Measurements from ENCODE around the gene CHST13.

Gene CHST13

GRCh38 chr3:126508564-126508964, 15.4 kb upstream of the CHST13 start:
- in situ Hi-C loops (cut with MboI; ENCODE audit: low sequenced_read_pairs): no loop called here

- in situ Hi-C loops (cut with MboI; ENCODE audit: low sequenced_read_pairs): no loop called here
These were observed 14.2 kb upstream of the CHST13 start for GRCh38 chr3:126509597-126510307.

- in situ Hi-C loops (cut with MboI; ENCODE audit: low sequenced_read_pairs): no loop called here
These were observed 13.5 kb upstream of the CHST13 start for GRCh38 chr3:126510308-126510910.

GRCh38 chr3:126511291-126511690, 12.7 kb upstream of the CHST13 start:
- in situ Hi-C loops (cut with MboI; ENCODE audit: low sequenced_read_pairs): no loop called here

DNA sequence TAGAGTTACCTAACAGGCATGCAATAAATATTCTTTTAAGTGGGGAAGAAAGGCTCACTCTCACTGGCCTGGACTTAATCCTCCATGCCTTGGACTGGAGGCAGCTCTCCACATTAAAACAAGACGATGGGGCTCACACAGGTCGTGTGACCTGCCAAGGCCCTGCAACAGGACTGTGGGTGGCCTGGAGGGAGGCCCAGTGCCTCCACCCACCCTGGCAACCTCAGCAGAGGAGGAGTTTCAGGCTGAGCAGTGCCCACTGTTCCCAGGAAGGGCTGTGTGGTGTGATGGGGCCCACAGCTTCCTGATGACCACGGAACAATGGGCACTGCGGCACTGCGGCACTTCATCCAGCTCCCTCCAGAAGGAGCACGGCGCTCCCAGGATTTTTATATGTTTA, 11.9 kb upstream of the CHST13 start:
- in situ Hi-C loops (cut with MboI; ENCODE audit: low sequenced_read_pairs): no loop called here

- in situ Hi-C loops (cut with MboI; ENCODE audit: low sequenced_read_pairs): no loop called here
These were observed 10.9 kb upstream of the CHST13 start for GRCh38 chr3:126512916-126513650.

DNA sequence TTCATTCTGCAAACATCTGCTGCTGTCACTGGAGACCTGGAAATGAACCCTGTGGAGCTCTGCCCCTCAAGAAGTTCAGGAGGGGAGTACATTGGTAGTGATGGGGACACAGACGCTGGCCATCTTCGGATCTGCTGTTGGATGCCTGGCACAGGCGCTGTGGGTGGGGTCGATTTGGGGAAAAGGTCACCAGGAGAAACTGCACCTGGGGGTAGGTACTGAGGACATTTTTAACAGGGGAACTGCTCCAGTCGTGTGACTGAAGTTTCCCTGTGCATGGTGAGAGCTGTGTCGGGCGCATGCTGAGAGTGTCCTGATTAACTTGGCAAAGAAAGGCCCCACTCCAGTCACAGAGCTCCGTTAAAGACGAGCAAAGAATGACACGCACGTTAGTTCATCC, 9.8 kb upstream of the CHST13 start:
- in situ Hi-C loops (cut with MboI; ENCODE audit: low sequenced_read_pairs): no loop called here

DNA sequence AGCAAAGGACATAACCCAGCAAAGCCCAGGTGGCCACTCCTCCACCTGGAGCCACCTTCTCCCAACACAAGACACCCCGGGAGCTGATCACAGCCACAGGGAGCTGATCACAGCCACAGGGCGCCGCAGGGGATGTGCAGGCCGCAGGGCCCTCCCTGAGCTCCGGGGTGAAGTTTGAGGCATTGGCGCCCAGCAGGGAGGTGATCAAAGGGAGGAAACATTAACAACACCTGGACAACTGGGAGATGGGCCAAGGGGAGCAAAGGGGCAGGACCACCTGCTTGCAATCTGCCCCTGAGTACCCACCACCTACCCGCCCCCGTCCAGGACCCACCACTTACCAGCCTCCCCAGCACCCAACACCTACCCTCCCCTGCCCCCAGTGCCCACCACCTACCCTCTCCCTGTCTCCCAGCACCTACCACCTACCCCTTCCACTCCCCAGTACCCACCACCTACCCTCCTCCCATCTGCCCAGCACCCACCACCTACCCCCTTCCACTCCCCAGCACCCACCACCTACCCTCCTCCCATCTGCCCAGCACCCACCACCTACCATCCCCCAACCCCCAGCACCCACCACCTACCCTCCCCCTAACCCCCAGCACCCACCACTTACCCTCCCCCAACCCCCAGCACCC, 8.8 kb upstream of the CHST13 start:
- in situ Hi-C loops (cut with MboI; ENCODE audit: low sequenced_read_pairs): no loop called here

- in situ Hi-C loops (cut with MboI; ENCODE audit: low sequenced_read_pairs): no loop called here
These were observed 7.6 kb upstream of the CHST13 start for GRCh38 chr3:126516152-126516935.

GRCh38 chr3:126516936-126517290, 7.0 kb upstream of the CHST13 start:
- in situ Hi-C loops (cut with MboI; ENCODE audit: low sequenced_read_pairs): no loop called here

DNA sequence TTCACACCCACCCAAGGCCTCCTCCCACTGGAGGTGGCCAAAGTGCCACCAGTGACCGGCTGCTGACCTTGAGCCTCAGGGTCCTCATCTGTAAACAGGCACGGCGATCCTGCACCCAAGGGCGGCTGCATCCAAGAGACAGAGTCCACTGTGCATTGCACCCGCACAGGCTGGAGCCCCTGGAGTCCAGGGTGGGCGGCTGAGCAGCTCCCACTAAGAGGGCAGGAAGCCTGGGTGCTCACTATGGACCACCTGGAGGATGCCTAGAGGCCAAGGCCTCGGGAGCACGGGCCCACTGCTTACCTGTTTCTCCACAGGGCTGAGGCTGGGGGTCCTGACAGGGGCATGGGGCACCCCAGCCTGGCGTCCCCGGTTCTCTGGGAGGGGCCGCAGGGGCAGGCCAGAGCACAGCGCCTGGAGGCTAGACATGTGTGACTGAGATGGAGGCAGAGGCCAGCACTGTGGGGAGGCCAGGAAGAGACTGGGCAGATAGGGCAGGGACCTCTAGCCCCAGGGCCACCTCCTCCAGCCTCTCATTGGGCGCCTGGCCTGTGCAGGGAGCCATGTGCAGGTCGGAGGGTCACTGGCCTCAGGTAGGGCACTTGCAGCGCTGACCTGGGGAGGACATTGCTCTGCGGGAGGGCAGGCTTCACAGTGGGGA, 6.5 kb upstream of the CHST13 start, which contains the start of gene UROC1:
Gene UROC1, minus strand, starts transcription at position 483 of the 661 bp plus-strand sequence. Its CDS starts 54 bp downstream, at position 429.
- in situ Hi-C loops (cut with MboI; ENCODE audit: low sequenced_read_pairs): no loop called here

- in situ Hi-C loops (cut with MboI; ENCODE audit: low sequenced_read_pairs): no loop called here
These were observed 5.8 kb upstream of the CHST13 start for GRCh38 chr3:126517986-126518778.

DNA sequence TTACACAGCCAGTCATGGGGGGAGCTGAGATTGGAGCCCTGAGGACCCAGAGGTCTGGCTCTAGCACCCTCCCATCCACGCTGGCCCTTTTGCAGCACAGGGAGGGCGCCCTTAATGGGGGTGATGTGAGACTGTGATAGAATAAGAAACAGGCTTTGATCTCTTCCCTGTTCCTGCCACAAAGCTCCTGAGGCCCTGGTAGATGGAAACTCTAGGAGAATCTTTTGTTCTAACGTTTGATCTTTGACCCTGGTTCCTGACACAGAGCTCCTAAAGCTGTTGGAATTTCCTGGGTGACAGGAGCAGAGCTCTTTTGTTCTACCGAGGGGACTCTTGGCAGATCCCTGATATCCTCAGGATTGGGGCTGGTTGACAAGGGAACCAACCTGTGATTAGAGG, 5.2 kb upstream of the CHST13 start:
- in situ Hi-C loops (cut with MboI; ENCODE audit: low sequenced_read_pairs): no loop called here

GRCh38 chr3:126519506-126520455, 4.2 kb upstream of the CHST13 start:
- in situ Hi-C loops (cut with MboI; ENCODE audit: low sequenced_read_pairs): no loop called here

GRCh38 chr3:126521122-126521891, 2.6 kb upstream of the CHST13 start:
- in situ Hi-C loops (cut with MboI; ENCODE audit: low sequenced_read_pairs): no loop called here

DNA sequence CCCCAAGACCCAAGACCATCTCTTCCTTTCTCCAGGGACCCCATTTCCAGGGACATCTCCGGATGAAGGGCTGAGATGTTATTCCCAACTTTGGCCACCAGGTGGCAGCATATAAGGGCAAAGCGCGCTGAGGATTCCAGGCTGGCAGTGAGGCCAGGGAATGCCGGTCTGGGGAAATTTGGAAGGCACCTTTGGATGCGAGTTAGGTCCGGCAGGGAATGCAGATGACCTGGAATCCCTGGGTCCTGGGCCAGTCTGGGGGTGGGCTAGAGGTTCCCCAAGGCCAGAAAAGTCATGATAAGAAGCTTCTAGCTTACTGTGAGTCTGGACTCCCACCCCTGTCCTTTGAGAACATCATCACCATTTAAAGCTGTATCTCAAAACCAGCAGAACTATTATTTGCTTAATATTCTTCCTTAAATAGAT, 1.6 kb upstream of the CHST13 start:
- in situ Hi-C loops (cut with MboI; ENCODE audit: low sequenced_read_pairs): no loop called here

- in situ Hi-C loops (cut with MboI; ENCODE audit: low sequenced_read_pairs): no loop called here
These were observed 554 bp downstream of the CHST13 start for GRCh38 chr3:126524429-126524988.

Data from HL-60/S4 treated with retinoic acid at 250 ng/mL for 4 days and 3 days (cell line).